GM18502 (cell line): Measurements from ENCODE around the gene TIRAP.
"Not testable (repeated sequence)": the region's sequence is repeated elsewhere in the genome, so short reads cannot be mapped to it uniquely, and the experiment has no call there.

Source experiments
- ATAC-seq: cut with Tn5 transposase; IDR thresholded peaks from one replicate; pipeline ENCODE4 v1.9.1; 2021; ENCODE audit warnings: mild to moderate bottlenecking; ENCODE audit not compliant: unreplicated experiment, poor library complexity

TIRAP gene

GRCh38 chr11:126282736-126283591 is at the start of gene TIRAP:
TSS of gene TIRAP (plus strand) at chr11:126283093. CDS start at chr11:126290895, 7,802 bp downstream.
- ATAC-seq, result peak; percentile 71

- ATAC-seq, result no peak
Measured at GRCh38 chr11:126233391-126233790, 49.5 kb upstream of the TIRAP start.

GRCh38 chr11:126246636-126247035 is 36.3 kb upstream of the TIRAP start:
- ATAC-seq, result no peak

GRCh38 chr11:126253265-126253664 is 29.6 kb upstream of the TIRAP start:
- no peak for ATAC-seq

GRCh38 chr11:126254819-126255218 is 28.1 kb upstream of the TIRAP start:
- ATAC-seq, result no peak

- not testable (repeated sequence) for ATAC-seq
Measured at GRCh38 chr11:126255507-126255906, 27.4 kb upstream of the TIRAP start.

GRCh38 chr11:126256216-126256615 is 26.7 kb upstream of the TIRAP start:
- no peak for ATAC-seq

- ATAC-seq, result no peak
Measured at GRCh38 chr11:126257144-126257543, 25.7 kb upstream of the TIRAP start.

- no peak for ATAC-seq
Measured at GRCh38 chr11:126257764-126258163, 25.1 kb upstream of the TIRAP start.

GRCh38 chr11:126262216-126262615 is 20.7 kb upstream of the TIRAP start:
- ATAC-seq, result no peak

- ATAC-seq, result no peak
Measured at GRCh38 chr11:126263489-126263888, 19.4 kb upstream of the TIRAP start.

- no peak for ATAC-seq
Measured at GRCh38 chr11:126265811-126266210, 17.1 kb upstream of the TIRAP start.

- no peak for ATAC-seq
Measured at GRCh38 chr11:126267650-126268049, 15.2 kb upstream of the TIRAP start.

- ATAC-seq, result peak; percentile 3
Measured at GRCh38 chr11:126268361-126268707, 14.6 kb upstream of the TIRAP start.

GRCh38 chr11:126268708-126269579 is 13.9 kb upstream of the TIRAP start, which contains the start of the genes FOXRED1 and SRPRA:
TSS of gene FOXRED1 (plus strand) at chr11:126269154. CDS start at chr11:126269207, 53 bp downstream.
TSS of gene SRPRA (minus strand) at chr11:126268895. CDS start at chr11:126268804, 91 bp downstream.
- ATAC-seq, result peak; percentile 99

- ATAC-seq, result no peak
Measured at GRCh38 chr11:126277322-126277721, 5.6 kb upstream of the TIRAP start.

- no peak for ATAC-seq
Measured at GRCh38 chr11:126277780-126278179, 5.1 kb upstream of the TIRAP start.

- ATAC-seq, result no peak
Measured at GRCh38 chr11:126279191-126279590, 3.7 kb upstream of the TIRAP start.

GRCh38 chr11:126280595-126280994 is 2.3 kb upstream of the TIRAP start:
- ATAC-seq, result no peak

GRCh38 chr11:126281245-126281644 is 1.6 kb upstream of the TIRAP start:
- no peak for ATAC-seq

GRCh38 chr11:126281666-126282175 is 1.2 kb upstream of the TIRAP start:
- ATAC-seq, result no peak
